PC-3 (cell line): ENCODE measurements around the gene LMO3.

ENCODE experiments used
- CTCF ChIP-seq: fragments of 300-600 bp; sonication (generic); conservative IDR thresholded peaks from 2 replicates; pipeline ENCODE4 v1.5.1; 2017; ENCODE audit warnings: antibody characterized with exemption, low read depth, mild to moderate bottlenecking, low read length
- EZH2 ChIP-seq: fragments of 300-600 bp; sonication (generic); IDR thresholded peaks from one replicate; pipeline ENCODE4 v1.6.1; 2017; ENCODE audit warnings: antibody characterized with exemption, mild to moderate bottlenecking, low read length; ENCODE audit not compliant: unreplicated experiment

DNA sequence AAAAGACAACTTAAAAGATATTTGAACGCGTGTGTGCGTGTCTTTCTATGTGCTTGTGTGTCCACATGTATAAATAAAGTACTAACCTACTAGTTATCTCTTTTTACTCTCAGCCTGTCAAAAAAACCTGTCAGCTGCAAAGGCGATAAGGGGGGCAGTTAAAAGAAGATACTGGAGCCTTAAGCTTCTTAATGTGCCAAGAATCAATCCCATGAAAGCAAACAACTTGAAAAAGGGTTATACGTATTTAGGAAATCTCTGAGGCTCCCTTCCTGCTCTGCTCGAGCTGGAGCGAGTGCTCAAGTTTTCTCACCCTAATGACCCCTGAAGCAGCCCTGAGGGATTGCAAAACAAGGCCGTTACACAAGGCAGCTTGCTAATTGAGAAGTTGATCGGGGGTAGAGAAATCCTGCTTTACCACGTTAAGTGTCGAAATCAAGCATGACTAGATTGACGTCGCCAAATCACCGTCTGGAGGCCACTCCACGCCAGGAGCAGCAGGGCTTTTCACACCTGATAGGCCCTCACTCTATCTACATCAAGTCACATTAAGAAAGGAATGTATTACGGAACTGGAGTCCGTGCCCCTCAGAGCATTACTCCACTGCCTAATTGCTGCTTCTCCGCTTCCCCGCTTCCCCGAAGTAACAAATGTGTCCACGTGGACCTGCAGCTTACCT lies 32.4 kb downstream of the LMO3 start:
- no peak for TF ChIP-seq CTCF
- no peak for TF ChIP-seq EZH2
